AG09309 (cell line): ENCODE measurements around the gene TEX51.

Source experiments
- DNase-seq: peaks from one replicate; pipeline ENCODE4 v3.0.0-alpha.2; 2010; ENCODE audit warnings: low read depth
- H3K4me3 ChIP-seq: 2 replicates; pipeline ENCODE4 v1.5.1; 2011; ENCODE audit warnings: mild to moderate bottlenecking, low read depth, low read length, moderate library complexity; ENCODE audit not compliant: control insufficient read depth
- CTCF ChIP-seq: IDR thresholded peaks from 2 replicates; pipeline ENCODE4 v1.5.1; 2011; ENCODE audit warnings: mild to moderate bottlenecking, low read depth, low read length, inconsistent platforms; ENCODE audit not compliant: insufficient read depth, control insufficient read depth; ENCODE audit errors: missing control alignments

The TEX51 gene

GRCh38 chr2:126852361-126852760, 46.3 kb upstream of the TEX51 start:
- TF ChIP-seq CTCF = no peak

GRCh38 chr2:126855606-126856005, 43.1 kb upstream of the TEX51 start:
- no peak for DNase-seq
- H3K4me3 ChIP-seq = no peak overlapping the region
- no peak for TF ChIP-seq CTCF

More at GRCh38 chr2:126852361-126852760, 46.3 kb upstream of the TEX51 start:
- no peak overlapping the region for H3K4me3 ChIP-seq
- DNase-seq = no peak

- H3K4me3 ChIP-seq = no peak overlapping the region
- no peak for DNase-seq
- no peak for TF ChIP-seq CTCF
Observed at GRCh38 chr2:126856403-126856802, 42.3 kb upstream of the TEX51 start.

GRCh38 chr2:126857502-126857901, 41.2 kb upstream of the TEX51 start:
- DNase-seq = no peak
- no peak overlapping the region for H3K4me3 ChIP-seq
- TF ChIP-seq CTCF = no peak

GRCh38 chr2:126858013-126858412, 40.7 kb upstream of the TEX51 start:
- TF ChIP-seq CTCF = no peak
- no peak overlapping the region for H3K4me3 ChIP-seq
- DNase-seq = no peak

- no peak overlapping the region for H3K4me3 ChIP-seq
- no peak for DNase-seq
- no peak for TF ChIP-seq CTCF
Observed at GRCh38 chr2:126858436-126858835, 40.3 kb upstream of the TEX51 start.

- TF ChIP-seq CTCF = no peak
- DNase-seq = no peak
- no peak overlapping the region for H3K4me3 ChIP-seq
Observed at GRCh38 chr2:126858991-126859390, 39.7 kb upstream of the TEX51 start.
